ENCODE measurements around the gene ITGB6. TPM values are rescaled to one million over a fixed set of nuclear protein-coding genes. Genes with fewer than 3 reads are reported as not detected.

Gene ITGB6
- polyA plus RNA-seq, 10 donors, result 31.8 to 71.6 (median 44.8) TPM

- DNase-seq, result no peak
Measured at GRCh38 chr2:160052531-160052930, 147.5 kb downstream of the ITGB6 start.

- DNase-seq, result no peak
Measured at GRCh38 chr2:160051371-160051800, 148.7 kb downstream of the ITGB6 start.

DNA sequence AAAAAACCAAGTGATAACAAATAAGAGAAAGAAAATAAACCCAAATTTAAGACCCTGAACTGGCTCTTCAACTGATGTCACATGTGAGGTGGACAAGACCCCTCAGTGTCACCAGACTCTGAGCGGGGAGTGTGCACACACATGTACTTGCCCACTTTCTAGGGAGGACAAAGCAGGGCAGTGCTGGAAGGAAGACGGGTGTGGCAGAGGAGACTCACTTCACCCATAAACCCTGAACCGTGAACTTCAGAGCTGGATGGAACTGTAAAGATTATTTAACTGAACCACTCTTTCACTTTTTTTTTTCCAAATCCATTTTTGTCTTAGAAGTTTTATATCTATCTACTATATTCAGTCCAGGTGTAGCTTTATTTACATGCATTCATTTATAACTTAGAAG is 149.9 kb downstream of the ITGB6 start:
- DNase-seq, result no peak

Other genes with a start within 250 kb of the ITGB6 start
- 1 to 10 TPM; 1.2 to 3.9 (median 1.8) TPM for gene PLA2R1, start 137.7 kb downstream of the ITGB6 start, polyA plus RNA-seq (ENCODE audit: insufficient read length in 10 of 10)